ENCODE results near the gene LHPP. TPM values are rescaled to one million over a fixed set of nuclear protein-coding genes. Genes with fewer than 3 reads are reported as not detected.
A peak's percentile ranks its signal among the peaks of the same experiment; 100 is the strongest.

Gene LHPP
- polyA plus RNA-seq, 3 donors, result 19.1 to 24.0 (median 20.0) TPM

GRCh38 chr10:124550293-124551034 is 88.8 kb downstream of the LHPP start:
- no peak for DNase-seq (ENCODE audit: low read depth in 3 of 3, low spot score in 2 of 3)

- DNase-seq (ENCODE audit: low read depth in 3 of 3, low spot score in 2 of 3), result no peak
Measured at GRCh38 chr10:124551097-124551496, 89.5 kb downstream of the LHPP start.

- no peak for DNase-seq (ENCODE audit: low read depth in 3 of 3, low spot score in 2 of 3)
Measured at GRCh38 chr10:124551755-124552154, 90.1 kb downstream of the LHPP start.

- DNase-seq (ENCODE audit: low read depth in 3 of 3, low spot score in 2 of 3), result no peak
Measured at GRCh38 chr10:124552691-124553276, 91.2 kb downstream of the LHPP start.

GRCh38 chr10:124554085-124554858 is 92.6 kb downstream of the LHPP start:
- DNase-seq (ENCODE audit: low read depth in 3 of 3, low spot score in 2 of 3), result no peak

- DNase-seq (ENCODE audit: low read depth in 3 of 3, low spot score in 2 of 3), result no peak
Measured at GRCh38 chr10:124557167-124557566, 95.5 kb downstream of the LHPP start.

- DNase-seq (ENCODE audit: low read depth in 3 of 3, low spot score in 2 of 3), result no peak
Measured at GRCh38 chr10:124557648-124558338, 96.2 kb downstream of the LHPP start.

GRCh38 chr10:124558339-124559321 is 97.0 kb downstream of the LHPP start:
- DNase-seq (ENCODE audit: low read depth in 3 of 3, low spot score in 2 of 3), result no peak

- DNase-seq (ENCODE audit: low read depth in 3 of 3, low spot score in 2 of 3), result no peak
Measured at GRCh38 chr10:124559372-124560132, 97.9 kb downstream of the LHPP start.

- no peak for DNase-seq (ENCODE audit: low read depth in 3 of 3, low spot score in 2 of 3)
Measured at GRCh38 chr10:124560377-124561105, 98.9 kb downstream of the LHPP start.

GRCh38 chr10:124561206-124561605 is 99.6 kb downstream of the LHPP start:
- no peak for DNase-seq (ENCODE audit: low read depth in 3 of 3, low spot score in 2 of 3)

GRCh38 chr10:124562425-124563060 is 100.9 kb downstream of the LHPP start:
- DNase-seq (ENCODE audit: low read depth in 3 of 3, low spot score in 2 of 3), result no peak

GRCh38 chr10:124563320-124564040 is 101.9 kb downstream of the LHPP start:
- DNase-seq (ENCODE audit: low read depth in 3 of 3, low spot score in 2 of 3), result no peak

GRCh38 chr10:124564881-124565280 is 103.3 kb downstream of the LHPP start:
- no peak for DNase-seq (ENCODE audit: low read depth in 3 of 3, low spot score in 2 of 3)

GRCh38 chr10:124565565-124566221 is 104.1 kb downstream of the LHPP start:
- DNase-seq (ENCODE audit: low read depth in 3 of 3, low spot score in 2 of 3), result peak in 2 of 3 donors; percentile 27 to 55

GRCh38 chr10:124566222-124566888 is 104.7 kb downstream of the LHPP start:
- no peak for DNase-seq (ENCODE audit: low read depth in 3 of 3, low spot score in 2 of 3)

All from right renal cortex interstitium (tissue), 3 donors.